CD4-positive, alpha-beta T cell treated with Interleukin-4 for 1 hour (primary cell): ENCODE measurements around the gene PPP1R26.

Experiments
- DNase-seq, 2 donors: peaks; one replicate each; pipeline ENCODE4 v3.0.0-alpha.2; 2020 to 2022

Gene PPP1R26

DNA sequence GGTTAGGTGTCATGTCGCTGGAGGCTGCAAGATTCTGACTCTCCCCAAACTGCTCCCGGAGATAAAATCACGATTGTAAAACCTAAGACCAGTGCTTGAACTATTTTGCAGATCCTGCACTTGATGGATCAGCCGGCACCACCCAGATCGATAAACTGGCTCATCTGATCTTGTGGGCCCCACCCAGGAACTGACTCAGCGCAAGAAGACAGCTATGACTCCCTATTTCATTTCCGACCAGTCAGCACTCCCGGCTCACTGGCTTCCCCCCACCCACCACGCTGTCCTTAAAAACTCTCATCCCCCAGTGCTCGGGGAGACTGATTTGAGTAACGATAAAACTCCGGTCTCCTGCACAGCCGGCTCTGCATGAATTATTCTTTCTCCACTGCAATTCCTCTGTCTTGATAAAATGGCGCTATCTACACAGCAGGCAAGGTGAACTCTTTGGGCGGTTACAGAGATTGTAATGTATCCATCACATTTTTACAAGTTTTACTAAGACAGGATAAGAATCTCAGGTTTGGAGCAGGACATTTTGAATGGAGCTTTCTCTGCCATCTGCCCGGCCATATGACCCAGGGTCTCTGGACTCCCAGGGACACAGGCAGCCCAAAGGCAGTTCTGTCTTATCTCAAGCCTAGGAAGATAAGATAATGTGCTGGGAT, 10.6 kb upstream of the PPP1R26 start:
- DNase-seq, result peak; percentile 18 to 31

GRCh38 chr9:135471791-135472640, 7.6 kb upstream of the PPP1R26 start:
- no peak for DNase-seq

DNA sequence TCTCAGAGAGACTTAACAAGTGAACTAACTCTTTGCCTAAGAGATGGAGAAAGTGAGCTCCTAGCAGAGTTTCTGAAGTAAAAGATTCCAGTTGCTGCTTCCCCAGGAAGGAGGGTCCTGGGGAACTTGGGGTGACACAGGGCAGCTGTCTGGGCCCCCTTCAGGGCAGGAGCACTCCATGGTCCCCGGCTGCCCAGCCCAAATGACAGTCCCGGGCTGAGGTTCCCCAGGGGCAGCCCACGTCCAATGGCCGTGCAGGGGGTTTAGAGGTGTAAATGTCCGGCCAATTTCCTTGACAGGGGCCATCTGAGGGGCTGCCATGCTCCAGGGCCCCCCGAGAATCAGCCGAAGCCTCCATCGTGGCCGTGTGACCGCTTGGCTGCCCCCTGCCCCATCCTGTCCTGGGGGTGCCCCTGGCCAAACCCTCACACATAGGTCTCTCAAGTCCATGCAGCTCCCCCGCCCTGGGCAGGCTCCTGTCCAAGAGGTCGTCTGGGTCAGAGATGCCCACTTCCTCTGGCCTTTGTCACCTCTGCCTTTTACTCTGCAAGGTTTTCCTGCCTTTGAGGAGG, 5.5 kb upstream of the PPP1R26 start:
- DNase-seq, result no peak

- DNase-seq, result no peak
Observed at GRCh38 chr9:135474915-135475314, 4.7 kb upstream of the PPP1R26 start.

DNA sequence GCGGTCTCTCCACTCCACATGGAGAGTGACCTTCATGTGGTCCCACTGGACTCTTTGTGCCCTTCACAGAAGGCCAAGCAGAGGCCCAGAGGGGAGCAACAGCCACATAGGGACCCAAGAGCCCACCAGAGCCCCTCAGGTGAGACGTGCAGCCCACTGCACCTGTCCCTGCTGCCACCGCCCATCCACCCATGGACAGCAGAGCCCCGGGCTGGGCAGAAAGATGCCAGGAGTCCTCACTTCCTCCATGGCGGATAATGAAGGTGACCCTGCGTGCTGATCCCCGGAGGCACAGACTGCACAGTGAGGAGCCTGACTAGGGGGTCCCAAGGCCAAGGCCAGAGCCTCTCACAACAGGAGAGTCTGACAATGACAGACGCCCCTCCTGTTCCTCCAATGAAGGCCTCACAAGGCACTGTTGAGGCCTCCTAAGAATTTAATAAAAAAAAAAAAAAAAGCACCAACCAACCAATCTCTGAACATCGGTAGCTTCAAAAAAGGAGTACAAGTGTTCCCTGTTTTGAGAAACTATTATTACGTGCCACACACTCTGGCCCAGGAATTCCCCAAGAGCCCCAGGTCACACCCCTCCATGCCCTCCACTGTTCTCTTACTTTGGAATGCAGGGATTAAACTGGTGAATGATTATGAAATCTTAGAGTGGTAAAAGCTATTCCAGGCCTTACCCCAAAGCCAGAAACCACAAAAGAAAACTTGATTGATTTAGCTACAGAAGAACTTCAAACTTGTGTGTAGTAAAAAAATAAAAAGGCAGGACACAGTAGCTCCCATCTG, 2.8 kb upstream of the PPP1R26 start:
- DNase-seq, result no peak

GRCh38 chr9:135478191-135478590, 1.4 kb upstream of the PPP1R26 start:
- no peak for DNase-seq

DNA sequence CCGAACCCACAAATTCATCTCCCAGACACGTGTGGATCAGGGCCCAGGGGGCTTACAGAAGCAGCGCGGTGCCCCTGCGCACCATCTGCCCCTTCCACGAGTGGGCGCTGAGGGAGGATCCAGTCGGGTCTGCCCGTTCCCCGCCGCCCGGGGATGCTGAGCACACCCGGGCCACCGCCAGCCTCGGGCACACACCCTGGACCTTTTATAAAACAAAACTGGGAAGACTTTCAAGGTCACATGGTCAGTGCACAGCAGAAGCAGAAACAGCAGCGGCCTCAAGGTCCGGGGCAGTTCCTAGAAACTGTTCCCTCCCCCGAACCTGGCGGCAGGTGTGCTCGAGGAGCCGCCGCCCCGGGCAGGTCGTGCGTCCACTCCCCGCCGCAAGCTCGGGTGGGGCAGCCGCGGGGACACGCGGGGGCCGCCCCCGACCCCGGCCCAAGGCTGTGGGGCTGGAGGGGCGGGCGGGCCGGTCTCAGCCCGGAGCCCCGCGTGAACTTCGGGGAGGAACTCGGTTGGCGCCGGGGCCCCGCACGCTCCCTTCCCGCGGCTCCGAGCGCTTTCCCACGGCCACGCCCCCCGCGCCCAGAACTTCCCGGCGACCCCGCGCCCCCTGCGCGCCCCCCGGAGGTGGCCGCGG, 633 bp upstream of the PPP1R26 start:
- no peak for DNase-seq

- DNase-seq, result no peak
Observed at GRCh38 chr9:135480071-135480939, 723 bp downstream of the PPP1R26 start.

DNA sequence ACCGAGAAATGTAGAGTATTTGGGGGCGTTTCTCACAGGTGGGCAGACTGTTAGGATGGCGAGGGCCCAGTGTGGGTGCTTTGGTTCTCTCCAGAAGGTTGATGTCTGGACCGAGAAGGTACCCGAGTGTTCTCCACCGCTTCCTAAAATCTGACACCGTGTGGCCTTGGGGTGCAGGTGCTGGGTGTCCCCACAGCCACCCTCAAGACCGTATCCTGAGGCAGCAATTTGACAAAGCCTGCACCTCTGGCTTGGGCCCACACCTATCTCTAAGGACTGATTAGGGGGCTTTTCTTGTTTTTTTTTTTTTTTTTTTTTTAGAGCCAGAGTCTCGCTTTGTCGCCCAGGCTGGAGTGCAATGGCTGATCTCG, 1.3 kb downstream of the PPP1R26 start:
- DNase-seq, result no peak

GRCh38 chr9:135482015-135482754, 2.6 kb downstream of the PPP1R26 start:
- no peak for DNase-seq

DNA sequence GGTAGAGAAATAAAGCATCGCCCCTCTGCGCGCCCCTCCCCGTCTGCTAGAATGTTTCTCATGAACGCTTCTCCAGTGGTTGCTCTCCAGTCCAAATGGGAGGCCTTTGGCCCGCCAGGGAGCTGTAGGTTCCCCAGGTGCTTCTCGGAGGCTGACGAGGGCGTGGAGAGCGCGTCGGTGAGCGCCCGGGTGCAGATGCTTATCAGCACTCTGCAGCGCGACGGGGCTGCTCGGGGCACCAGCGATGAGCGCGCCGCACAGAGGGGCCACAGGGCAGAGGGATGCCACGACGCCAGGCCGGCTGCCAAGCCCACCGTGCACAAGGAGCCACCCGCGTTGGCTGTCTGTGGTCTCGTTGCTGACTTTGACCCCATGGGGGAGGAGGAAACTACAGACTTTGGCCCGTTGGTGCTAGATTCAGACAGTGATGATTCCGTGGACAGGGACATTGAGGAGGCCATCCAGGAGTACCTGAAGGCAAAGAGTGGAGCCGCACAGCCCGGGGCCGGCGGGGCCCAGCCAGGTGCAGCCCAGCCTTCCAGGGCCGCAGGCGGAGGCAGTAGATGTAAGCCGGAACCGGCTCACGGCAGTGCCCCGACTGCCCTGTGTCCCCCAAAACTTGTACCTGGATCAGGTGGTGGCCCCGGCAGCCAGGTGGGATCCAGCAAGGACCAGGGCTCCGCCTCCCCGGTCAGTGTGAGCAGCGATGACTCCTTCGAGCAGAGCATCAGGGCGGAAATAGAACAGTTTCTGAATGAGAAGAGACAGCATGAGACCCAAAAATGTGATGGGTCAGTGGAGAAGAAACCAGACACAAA, 5.1 kb downstream of the PPP1R26 start:
- no peak for DNase-seq

GRCh38 chr9:135485385-135485784, 5.8 kb downstream of the PPP1R26 start:
- no peak for DNase-seq

DNA sequence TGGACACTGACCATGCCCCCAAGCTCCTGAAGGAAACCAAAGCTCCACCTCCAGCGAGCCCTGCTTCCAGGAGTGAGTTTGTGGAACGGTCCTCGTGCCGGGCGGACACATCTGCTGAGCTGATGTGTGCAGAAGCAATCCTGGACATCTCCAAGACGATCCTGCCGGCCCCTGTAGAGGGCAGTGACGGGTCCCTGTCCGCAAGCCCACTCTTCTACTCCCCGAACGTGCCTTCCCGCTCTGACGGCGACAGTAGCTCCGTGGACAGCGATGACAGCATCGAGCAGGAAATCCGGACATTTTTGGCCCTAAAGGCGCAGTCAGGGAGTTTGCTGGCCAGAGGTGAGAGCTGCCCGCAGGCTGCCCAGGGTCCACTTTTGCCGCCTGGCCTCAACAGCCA, 6.2 kb downstream of the PPP1R26 start:
- no peak for DNase-seq

DNA sequence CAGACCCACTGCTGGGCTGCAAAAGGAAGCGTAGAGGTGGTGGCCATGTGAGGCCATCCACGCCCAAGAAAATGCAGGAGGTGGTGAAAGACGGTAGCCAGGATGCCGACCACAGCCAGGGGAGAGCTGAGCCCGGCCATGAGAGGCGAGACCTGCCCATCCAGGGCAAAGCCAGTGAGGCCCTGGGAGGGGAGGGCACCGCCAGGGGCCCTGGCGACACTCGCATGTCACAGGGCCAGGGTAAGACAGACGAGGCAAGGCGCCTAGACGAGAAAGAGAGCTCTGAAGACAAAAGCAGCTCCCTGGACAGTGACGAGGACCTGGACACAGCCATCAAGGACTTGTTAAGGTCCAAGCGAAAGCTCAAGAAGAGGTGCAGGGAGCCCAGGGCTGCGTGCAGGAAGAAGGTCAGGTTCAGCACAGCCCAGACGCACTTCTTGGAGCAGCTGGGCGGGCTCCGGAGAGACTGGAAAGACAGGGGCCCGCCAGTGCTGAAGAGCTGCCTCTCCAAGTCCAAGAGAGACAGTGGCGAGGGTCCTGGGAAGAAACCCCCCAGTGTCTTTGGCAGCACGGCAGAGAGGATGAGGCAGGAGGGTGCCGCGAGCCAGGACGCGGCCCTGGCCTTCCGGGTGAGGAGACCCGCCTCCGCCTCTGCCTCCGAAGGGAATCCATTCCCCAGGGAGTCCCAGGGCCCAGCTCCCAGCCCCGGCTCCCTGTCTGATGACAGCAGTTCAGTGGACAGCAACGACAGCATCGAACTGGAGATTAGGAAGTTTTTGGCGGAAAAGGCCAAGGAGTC, 6.9 kb downstream of the PPP1R26 start:
- no peak for DNase-seq

GRCh38 chr9:135487281-135488012, 7.9 kb downstream of the PPP1R26 start:
- no peak for DNase-seq

- no peak for DNase-seq
Observed at GRCh38 chr9:135488013-135488330, 8.4 kb downstream of the PPP1R26 start.

DNA sequence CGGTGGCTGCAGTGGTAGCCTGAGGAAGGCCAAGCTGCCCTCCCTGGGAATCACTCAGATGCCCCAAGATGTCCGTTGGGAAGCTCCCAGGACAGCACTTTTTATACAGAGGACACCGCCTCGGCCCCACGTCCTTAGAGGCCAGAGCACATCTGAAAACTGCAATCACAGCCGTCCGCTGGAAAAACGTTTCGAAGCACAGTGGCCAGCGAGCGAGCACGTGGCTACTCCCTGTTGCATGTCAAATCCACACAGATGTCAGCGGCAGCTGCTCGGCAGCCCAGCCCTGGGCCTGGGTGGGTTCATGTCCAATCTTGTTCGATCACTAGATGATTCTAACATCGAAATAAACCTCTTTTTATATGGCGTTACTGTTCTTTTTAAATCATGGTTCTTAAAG, 8.9 kb downstream of the PPP1R26 start:
- no peak for DNase-seq

- no peak for DNase-seq
Observed at GRCh38 chr9:135489188-135489906, 9.8 kb downstream of the PPP1R26 start.
